GM12873 (cell line): ENCODE data around the gene POLR1D.

Experiments
- CTCF ChIP-seq: IDR thresholded peaks from 2 replicates; pipeline ENCODE4 v1.5.1; 2012; ENCODE audit warnings: low read depth, mild to moderate bottlenecking, moderate library complexity, low read length, control low read depth; ENCODE audit not compliant: insufficient read depth; ENCODE audit errors: missing control alignments

POLR1D gene

GRCh38 chr13:27634231-27634630, 12.5 kb downstream of the POLR1D start:
- no peak for TF ChIP-seq CTCF

- TF ChIP-seq CTCF: no peak
Measured at GRCh38 chr13:27634791-27635190, 13.1 kb downstream of the POLR1D start.

GRCh38 chr13:27635266-27635665, 13.6 kb downstream of the POLR1D start:
- no peak for TF ChIP-seq CTCF

- no peak for TF ChIP-seq CTCF
Measured at GRCh38 chr13:27636589-27637288, 15.0 kb downstream of the POLR1D start.

GRCh38 chr13:27637289-27637626, 15.6 kb downstream of the POLR1D start:
- TF ChIP-seq CTCF: no peak

- TF ChIP-seq CTCF: no peak
Measured at GRCh38 chr13:27638001-27638400, 16.3 kb downstream of the POLR1D start.

GRCh38 chr13:27638521-27638920, 16.8 kb downstream of the POLR1D start:
- TF ChIP-seq CTCF: no peak
